ENCODE results near the gene SPATA2.
"Not testable (repeated sequence)": the region's sequence is repeated elsewhere in the genome, so short reads cannot be mapped to it uniquely, and the experiment has no call there.

The SPATA2 gene, protein sequence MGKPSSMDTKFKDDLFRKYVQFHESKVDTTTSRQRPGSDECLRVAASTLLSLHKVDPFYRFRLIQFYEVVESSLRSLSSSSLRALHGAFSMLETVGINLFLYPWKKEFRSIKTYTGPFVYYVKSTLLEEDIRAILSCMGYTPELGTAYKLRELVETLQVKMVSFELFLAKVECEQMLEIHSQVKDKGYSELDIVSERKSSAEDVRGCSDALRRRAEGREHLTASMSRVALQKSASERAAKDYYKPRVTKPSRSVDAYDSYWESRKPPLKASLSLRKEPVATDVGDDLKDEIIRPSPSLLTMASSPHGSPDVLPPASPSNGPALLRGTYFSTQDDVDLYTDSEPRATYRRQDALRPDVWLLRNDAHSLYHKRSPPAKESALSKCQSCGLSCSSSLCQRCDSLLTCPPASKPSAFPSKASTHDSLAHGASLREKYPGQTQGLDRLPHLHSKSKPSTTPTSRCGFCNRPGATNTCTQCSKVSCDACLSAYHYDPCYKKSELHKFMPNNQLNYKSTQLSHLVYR

DNA sequence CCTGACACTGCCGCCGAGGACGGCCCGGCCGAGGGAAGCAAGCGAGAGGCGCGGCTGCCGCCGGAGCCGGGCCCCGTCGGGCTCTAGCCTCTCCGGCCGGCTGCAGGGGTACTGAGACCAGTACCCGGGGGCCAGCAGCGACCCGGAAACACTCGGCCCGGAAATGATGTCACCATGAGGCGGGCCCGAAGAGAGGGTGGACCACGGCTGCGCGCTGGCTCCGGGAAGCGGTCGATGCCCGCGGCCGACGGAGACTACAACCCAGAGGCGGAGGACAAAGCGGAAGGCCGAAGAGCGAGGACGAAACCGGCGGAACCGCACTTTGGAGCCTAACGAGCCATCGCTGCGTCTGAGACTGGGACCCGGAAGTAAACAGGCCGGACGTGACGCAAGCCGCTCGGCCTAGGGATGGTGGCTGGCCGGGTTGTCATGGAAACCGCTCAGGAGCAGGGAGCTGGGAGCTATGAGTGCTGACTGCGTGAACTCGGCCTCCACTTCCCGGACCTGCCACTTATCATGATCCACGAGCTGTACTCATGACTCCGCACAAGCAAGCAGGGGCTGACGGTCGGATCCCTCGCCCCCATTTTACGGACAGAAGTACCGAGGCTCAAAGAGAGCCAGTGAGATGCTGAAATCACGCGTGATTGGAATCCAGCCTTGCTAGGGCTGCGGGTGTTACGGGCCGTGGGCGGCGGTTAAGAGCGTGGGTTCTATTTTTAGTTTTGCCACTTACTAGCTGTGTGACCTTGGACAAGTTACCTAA lies at the start of gene SPATA2:
Gene SPATA2, minus strand, starts transcription at position 150 of the 766 bp plus-strand sequence. CDS start 7,039 bp downstream, outside the sequence.
- peak; percentile 91 for DNase-seq

DNA sequence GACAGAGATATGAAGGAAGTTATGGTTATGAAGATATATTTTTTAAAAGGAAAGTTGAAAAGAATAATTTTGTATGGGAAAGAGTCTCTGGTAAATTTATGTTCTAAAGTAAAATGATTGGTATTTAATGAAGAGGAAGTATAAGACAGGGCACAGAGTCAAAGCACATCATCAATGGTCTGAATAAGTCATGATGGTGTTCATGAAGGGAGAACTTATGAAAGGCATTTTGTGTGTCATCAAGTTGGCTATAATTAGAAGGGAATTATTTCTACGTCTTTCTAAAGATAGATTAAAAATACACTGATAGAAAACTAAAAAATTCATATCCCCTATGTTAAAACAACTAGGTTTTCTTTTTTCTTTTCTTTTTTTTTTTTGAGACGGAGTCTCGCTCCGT lies 46.1 kb upstream of the SPATA2 start:
- no peak for DNase-seq

DNA sequence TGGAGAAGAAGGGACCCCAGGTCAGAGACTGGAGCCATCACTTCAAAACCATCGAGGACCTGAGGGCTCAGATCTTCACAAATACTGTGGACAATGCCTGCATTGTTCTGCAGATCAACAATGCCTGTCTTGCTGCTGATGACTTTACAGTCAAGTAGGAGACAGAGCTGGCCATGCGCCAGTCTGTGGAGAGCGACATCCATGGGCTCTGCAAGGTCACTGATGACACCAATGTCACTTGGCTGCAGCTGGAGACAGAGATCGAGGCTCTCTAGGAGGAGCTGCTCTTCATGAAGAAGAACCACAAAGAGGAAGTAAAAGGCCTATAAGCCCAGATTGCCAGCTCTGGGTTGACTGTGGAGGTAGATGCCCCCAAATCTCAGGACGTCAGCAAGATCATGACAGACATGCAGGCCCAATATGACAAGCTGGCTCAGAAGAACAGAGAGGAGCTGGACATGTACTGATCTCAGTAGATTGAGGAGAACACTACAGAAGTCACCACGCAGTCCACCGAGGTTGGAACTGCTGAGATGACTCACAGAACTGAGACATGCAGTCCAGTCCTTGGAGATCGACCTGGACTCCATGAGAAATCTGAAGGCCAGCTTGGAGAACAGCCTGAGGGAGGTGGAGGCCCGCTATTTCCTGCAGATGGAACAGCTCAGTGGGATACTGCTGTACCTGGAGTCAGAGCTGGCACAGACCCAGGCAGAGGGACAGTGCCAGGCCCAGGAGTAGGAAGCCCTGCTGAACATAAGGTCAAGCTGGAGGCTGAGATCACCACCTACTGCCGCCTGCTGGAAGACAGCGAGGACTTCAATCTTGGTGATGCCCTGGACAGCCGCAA lies 42.0 kb upstream of the SPATA2 start:
- not testable (repeated sequence) for DNase-seq

DNA sequence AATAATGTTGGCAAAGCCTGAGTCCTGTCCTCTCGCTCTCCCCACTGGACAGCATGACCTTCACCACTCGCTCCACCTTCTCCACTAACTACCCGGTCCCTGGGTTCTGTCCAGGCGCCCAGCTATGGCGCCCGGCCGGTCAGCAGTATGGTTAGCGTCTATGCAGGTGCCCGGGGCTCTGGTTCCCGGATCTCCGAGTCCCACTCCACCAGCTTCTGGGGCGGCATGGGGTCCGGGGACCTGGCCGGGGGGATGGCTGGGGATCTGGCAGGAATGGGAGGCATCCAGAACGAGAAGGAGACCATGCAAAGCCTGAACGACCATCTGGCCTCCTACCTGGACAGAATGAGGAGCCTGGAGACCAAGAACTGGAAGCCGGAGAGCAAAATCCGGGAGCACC lies 41.4 kb upstream of the SPATA2 start:
- no peak for DNase-seq

DNA sequence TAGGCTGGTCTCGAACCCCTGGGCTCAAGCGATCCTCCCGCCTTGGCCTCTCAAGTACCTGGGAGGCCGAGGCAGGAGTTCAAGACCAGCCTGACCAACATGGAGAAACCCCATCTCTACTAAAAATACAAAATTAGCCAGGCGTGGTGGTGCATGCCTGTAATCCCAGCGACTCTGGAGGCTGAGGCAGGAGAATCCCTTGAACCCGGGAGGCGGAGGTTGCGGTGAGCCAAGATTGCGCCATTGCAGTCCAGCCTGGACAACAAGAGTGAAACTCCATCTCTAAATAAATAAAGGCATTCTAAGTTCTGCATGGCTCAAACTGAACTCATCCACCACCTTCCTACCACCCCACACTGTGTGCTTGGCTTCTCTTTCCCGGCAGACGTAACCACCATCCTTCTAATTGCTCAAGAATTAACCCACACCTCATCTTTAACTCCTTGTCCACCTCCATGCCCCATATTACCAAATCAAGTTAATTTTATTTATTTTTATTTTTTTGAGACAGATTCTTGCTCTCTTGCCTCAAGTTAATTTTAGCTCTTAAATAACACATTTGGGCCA lies 40.6 kb upstream of the SPATA2 start:
- DNase-seq: not testable (repeated sequence)

DNA sequence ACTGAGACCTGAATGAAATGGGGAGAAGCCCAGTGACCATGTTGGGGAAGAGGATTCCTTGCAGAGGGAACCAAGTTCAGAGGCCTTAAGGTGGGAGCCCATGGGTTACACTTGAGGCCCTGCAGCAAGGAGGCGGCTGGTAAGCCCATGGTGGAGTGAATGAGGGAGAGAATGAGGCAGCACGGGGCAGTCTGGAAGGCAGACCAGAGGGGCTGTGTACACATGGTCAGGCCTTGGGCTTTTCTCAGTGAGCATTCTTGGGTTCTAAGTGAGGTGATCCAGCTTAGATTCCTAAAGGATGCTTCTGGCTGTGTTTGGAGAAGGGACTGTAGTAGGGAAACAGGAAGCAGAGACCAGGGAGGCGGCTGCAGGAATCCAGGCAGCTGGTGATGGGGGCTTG lies 39.8 kb upstream of the SPATA2 start:
- no peak for DNase-seq

DNA sequence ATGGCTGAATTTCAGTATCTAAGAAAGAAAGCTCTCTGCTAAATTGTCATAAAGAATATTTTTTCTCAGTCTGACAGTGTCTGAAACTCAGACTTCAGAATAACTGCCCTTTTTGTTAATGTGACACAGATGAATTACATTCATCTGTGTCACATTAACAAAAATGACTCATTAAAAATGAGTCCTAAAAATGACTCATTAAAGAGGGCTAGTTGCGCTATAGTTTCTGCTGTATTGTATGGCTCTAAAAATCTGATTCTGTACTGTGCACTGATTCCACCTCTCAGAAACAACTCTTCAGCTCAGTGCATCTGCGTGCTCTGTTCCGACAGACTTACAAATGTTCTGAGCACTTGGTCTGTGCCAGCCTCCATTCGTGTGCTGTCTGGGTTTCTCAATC lies 35.8 kb upstream of the SPATA2 start:
- DNase-seq: no peak

DNA sequence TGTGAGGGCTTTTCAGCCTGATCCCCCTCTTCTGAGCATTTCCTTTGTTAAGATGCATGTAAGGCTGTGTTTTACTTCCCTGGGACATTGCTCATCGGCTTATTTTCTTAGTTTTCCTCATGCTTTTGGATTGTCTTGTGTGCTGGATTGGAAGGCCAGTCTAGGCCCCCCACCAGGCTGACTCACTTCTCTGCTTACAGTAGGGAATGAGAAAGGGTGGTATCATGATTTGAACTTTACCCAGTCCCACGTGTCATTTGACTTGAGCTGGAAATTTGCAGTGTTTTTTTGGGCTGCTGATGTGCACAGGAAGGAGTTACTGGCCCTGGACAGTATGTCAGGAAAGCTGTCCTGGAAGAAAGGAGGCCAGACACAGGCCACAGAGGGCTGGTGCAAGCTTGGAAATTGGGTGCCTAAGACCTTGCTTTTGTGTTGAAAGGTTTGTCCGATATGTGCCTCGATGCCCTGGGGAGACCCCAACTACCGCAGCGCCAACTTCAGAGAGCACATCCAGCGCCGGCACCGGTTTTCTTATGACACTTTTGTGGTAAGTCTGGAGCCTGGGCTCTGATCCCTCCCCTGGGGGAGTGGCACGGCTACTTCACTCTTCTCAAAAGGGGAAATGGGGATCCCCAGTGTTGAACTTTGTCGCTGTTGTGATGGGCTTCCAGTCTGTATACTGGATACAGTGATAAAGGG lies 33.6 kb upstream of the SPATA2 start:
- DNase-seq: no peak

DNA sequence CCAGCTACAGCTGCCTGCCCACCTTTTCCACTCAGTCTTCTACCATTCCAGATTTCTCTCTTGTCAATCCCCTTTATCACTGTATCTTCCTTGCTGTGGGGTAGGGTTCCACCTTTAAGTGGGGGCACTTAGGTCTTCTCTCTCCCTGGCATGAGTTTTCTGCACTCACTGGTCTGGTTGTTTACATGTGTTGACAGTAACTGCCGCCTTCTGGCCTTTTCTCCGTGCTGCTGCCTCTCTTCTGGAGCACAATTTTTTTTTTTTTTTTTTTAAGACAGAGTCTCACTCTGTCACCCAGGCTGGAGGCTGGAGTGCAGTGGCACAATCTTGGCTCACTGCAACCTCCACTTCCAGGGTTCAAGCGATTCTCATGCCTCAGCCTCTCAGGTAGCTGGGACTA lies 32.8 kb upstream of the SPATA2 start:
- DNase-seq: no peak

DNA sequence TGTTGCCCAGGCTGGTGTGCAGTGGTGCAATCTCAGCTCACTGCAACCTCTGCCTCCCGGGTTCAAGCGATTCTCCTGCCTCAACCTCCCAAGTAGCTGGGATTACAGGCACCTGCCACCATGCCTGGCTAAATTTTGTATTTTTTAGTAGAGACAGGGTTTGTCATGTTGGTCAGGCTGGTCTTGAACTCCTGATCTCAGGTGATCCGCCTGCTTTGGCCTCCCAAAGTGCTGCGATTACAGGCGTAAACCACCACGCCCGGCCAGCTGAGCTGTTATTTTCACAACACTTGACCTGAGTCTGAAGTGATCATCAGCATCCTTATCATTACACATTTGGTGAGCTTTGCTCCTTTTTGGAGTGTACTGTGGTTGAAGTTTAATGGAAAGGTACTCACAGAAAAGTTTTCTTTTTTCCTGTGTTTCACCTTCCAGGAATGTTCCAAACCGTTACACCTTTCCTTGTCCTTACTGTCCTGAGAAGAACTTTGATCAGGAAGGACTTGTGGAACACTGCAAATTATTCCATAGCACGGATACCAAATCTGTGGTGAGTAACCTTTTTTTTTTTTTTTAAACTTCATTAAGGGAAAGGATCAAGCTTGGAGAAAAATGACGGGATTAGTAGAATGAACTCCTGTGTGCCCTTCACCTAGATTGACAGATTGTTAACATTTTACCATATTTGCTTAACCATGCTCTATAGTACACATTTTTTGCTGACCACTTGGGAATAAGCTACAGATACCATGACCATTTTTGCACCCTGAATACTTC lies 30.6 kb upstream of the SPATA2 start:
- DNase-seq: no peak

DNA sequence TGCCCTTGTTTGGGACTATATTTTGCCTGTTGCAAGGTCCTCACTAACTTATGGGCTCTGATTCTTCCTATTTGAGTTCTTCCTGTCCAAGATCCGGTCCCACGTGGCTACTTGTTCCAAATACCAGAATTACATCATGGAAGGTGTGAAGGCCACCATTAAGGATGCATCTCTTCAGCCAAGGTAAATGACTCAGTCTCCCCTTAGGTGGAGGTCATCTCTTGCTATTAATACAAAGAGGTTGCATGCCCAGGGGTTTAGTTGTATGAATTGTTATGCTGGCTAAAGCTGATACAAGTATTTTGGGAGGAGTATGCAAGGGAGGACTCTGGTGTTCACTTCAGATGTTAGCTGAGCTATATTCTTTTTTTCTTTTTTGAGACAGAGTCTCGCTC lies 30.0 kb upstream of the SPATA2 start:
- DNase-seq: no peak

DNA sequence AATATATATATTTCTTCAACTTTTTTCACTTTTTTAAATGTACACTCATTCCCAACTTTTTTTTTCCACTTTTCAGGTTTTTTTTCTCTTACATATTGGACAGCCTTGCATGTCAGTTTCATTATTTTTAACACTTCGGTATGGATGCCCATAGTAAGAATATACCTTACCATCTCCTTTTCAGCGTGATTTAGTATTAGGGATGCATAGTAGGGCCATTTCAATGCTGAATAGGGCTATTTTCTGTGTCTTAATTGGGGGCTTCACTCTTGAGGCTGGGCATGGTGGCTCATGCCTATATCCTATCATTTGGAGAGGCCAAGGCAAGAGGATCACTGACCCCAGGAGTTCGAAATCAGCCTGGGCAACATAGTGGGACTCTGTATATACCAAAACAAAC lies 27.6 kb upstream of the SPATA2 start:
- DNase-seq: no peak

DNA sequence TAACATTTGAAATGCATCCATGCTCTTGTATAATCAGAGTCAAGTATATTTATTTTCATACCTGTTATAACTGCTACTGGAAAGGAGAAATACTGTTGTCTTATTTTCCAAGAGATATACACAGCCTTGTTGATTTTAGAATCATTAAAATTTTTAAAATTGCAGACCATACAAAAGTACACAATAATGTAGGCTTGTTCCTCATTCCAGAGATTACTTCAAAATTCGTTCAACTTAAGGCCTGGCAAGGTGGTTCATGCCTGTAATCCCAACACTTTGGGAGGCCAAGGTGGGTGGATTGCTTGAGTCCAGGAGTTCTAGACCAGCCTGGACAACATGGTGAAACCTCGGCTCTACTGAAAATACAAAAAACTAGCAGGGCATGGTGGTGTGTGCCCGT lies 27.0 kb upstream of the SPATA2 start:
- DNase-seq: no peak

DNA sequence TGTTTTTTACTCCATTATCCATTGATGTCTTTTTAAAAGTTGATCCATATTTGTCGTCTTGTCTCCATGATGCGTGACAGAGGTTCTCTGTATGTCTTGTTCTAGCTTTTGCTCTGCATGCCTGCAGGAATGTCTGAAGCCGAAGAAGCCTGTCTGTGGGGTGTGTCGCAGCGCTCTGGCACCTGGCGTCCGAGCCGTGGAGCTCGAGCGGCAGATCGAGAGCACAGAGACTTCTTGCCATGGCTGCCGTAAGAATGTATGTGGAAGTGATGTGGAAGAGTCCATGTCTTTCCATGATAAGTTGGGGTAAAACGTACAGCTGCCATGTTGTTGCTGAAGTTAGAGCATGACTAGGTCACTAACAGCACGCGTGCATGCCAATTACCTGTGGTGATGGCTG lies 26.1 kb upstream of the SPATA2 start:
- no peak for DNase-seq

DNA sequence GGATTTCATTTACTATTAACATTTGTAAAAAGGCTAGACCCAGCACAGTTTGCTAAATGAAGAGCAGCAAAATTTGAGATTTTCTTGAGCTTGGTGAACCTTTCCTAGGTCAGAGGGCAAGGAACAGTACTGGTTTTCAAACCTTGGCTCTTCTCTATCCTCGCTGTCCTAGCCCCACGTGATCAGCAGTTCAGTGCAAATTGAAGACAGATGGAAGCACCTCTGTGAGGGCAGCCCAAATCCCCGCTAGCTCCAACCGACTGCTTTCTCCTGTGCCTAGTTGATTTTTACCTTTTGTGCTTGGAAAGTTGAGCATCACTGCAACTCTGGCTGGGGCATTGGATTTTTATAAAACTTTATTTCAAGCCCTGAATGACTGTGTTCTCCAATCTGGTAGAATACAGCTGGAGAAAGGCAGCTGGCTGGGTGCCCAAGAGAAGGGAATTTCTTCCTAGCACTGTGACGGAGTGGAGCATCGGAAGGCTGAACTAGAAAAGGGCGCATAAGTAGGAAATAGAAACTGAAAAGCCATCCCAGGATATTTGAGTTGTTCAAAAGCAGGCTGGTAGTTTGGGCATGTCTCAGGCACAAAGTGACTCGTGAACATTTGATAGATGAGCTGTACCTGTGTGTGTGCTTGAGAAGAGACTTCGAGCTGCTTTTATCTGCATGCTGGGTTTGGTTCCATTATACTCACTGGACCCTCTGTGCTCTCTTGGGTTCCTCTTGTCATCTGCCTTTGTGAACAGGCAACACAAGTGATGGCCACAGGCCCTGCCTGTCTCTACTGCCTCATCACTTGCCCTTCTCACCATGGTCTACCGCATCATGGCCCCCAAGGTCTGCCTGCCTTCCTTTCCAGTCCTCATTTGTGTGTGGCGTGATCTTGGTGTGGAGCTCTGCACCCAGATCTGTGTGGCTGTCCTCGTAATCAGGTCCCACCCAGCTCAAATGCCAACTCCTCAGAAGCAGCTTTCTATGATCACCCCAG lies 23.1 kb upstream of the SPATA2 start:
- no peak for DNase-seq

DNA sequence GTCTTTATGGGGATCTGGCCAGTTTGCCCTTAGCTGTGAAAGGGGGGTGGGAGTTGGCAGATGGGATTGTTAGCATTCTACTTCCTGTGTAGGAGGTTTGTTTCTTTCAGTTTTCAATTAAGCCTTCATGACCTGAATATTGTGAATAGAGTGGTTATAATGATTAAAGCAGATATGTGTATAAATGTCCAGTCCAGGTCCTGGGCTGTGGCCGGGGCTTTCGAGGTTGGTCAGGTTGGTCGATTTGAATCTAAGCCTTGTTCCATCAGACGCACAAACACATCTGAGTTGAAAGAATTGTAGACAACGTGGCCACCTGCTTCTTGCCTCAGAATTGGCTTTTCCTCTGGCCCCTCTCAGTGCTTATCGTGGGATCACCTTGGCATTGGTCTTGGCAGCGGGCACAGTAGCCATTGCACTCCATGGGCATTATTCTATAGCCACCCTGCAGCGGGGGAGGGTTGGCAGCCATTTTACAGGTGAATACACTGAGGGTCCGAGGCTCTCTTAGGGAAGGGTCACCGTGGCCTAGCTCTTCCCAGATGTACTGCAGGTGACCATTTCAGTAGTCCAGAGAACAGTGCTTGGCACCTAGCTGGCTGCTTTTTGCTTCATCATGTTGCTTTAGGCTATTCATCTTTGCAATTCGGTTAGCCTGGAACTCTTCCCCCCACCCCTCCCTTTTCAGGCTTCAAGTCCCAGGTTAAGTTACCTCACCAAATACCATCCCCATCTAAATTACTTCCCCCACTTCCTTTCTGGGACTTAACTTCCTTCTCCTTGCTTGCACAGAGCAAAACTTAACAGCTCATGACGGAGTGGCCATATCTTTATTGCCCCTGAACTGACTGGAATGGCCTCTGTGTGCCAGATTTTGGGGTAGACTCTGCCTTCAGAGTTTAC lies 21.9 kb upstream of the SPATA2 start:
- peak; percentile 13 for DNase-seq

DNA sequence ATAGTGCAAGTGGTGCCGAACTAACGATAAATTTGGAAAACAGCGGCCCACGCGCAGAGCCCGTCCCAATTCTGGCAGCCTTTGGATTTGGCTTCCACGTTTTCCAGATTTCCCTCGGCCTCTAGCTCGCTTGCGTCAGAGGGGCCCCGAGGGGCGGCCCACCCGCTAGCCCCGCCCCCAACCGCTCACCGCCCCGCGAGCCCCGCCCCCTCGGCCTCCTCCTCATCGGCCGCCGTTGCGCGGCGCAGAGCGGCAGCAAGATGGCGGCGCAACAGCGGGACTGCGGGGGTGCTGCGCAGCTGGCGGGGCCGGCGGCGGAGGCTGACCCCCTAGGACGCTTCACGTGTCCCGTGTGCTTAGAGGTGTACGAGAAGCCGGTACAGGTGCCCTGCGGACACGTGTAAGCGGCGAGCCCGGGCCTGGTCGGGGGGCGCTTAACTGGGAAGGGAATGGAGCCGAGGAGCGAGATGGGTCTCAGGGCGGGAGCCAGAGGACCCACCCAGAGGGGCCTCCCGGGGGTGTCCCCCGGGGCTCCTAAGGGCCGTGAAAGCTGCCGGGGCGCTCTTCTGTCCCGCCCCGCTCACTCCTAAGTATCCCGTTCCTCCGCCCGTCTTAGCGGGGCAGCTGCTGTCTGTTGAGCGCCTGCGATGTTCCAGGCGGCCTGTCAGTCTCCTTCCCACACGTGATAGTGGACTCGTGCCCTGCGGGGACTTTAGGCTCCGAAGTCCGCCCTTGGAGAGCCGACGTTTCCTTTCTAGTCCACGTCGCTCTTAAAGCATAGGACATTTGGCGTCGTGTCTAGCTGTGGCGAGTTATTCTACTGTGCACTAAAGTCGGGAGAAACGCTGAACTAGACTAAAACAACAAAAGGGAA lies 21.1 kb upstream of the SPATA2 start, which contains the start of gene RNF114:
Gene RNF114, plus strand, starts transcription at position 245 of the 874 bp plus-strand sequence. Its CDS starts 16 bp downstream, at position 261.
- DNase-seq: peak; percentile 86

DNA sequence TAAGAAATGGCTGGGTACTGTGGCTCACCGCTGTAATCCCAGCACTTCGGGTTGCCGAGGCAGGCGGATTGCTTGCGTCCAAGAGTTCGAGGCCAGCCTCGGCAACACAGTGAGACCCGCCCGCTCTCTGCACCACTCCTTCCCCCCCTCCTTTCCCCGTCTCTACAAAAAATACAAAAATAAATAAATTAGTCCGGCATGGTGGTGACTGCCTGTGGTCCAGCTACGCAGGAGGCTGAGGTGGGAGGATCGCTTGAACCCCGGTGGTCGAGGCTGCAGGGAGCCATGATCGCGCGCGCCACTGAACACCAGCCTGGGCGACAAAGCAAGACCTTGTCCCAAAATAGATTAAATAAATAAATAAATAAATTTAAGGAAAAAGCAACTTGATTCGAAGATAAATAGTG lies 20.4 kb upstream of the SPATA2 start:
- no peak for DNase-seq
